Measurements from ENCODE around the gene CBX8. TPM values are rescaled to one million over a fixed set of nuclear protein-coding genes. Genes with fewer than 3 reads are reported as not detected.
A peak's percentile ranks its signal among the peaks of the same experiment; 100 is the strongest.

The CBX8 gene
- total and polyA plus RNA-seq, 10 donors = 2.1 to 5.6 (median 3.4) TPM

DNA sequence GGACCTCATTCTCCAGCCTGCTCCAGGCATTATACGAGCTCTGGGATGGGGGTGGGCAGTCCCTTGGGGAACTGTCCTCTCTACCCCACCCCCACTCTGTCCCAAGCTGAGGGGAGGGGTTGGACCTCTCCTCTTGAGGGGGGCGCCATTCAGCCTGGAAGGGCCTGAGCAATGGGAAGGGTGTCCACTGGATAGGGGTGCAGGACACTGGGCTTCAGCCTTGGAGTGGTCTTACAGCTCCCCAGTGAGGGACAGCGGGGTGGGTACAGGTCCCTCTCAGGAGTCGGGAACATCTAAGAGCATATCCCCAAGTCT, 9.5 kb upstream of the CBX8 start:
- no peak overlapping the region for H3K27ac ChIP-seq
- intact Hi-C loops (cut with DNase I; ENCODE audit: low total_unique reads) = no loop called here
- H3K36me3 ChIP-seq = no peaks in the 10 kb centered on the region
- peaks cover 0 to 21% (median 0%) of the 10 kb centered on the region in 8 donors for H3K9me3 ChIP-seq
- H3K27me3 ChIP-seq (replicated peaks in 1 of 7) = peaks cover 36 to 100% (median 98%) of the 10 kb centered on the region in 7 donors
- TF ChIP-seq POLR2AphosphoS5 (IDR thresholded peaks at IDR 0.05) = no peak
- WGBS, 5 donors = 15 to 34% (median 19%) methylated on average over 2 to 4 of the region's 4 CpGs
- H3K4me1 ChIP-seq = peaks cover 12 to 65% (median 48%) of the 10 kb centered on the region in 6 donors
- H3K4me3 ChIP-seq = no peak overlapping the region
- DNase-seq = no peak

DNA sequence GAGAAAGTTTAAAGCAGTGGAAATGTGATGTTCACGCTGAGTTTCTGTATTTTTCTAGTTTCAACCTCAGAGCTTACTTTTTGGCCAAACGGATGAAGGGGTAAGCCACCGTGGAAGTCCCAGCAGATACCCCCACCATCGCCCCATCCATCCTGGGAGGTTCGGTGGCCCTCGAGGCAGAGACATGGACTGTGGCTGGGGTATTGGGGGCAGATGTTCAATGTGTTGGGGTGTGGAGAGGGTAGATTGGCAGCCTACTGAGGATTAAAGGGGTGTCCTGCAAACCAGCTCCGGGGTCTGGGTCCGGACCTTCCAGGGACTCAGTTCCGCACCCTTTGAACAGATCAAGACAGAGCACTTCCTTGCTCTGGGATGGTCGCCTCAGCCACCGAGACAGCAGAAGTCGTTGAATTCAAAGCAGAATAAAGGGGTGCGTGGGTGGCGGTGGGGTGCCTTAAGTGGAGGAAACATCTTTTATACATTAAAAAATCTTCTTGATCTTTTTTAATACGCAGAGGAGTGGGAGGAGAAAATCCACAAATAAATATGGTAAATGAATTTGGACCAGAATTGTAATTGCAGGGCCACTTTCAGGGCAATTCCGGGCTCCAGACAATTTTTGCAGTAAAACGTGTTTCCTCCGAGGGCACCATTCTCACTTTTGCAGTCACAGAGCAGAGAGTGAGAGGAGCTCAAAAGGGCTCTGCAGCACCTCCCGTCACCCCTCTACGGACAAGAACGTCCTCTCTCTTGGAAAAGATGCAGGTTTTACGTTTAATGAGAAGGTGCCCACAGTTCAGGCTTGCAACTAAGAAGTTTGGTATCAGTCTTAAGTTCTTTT, 8.2 kb upstream of the CBX8 start:
- WGBS, 5 donors = 8 to 15% (median 10%) methylated on average over 22 of the region's 22 CpGs
- peak overlapping the region in 1 of 8 donors; percentile 61 for H3K4me3 ChIP-seq
- no peak for TF ChIP-seq POLR2A (IDR thresholded peaks at IDR 0.05)
- TF ChIP-seq, protein P1, sequence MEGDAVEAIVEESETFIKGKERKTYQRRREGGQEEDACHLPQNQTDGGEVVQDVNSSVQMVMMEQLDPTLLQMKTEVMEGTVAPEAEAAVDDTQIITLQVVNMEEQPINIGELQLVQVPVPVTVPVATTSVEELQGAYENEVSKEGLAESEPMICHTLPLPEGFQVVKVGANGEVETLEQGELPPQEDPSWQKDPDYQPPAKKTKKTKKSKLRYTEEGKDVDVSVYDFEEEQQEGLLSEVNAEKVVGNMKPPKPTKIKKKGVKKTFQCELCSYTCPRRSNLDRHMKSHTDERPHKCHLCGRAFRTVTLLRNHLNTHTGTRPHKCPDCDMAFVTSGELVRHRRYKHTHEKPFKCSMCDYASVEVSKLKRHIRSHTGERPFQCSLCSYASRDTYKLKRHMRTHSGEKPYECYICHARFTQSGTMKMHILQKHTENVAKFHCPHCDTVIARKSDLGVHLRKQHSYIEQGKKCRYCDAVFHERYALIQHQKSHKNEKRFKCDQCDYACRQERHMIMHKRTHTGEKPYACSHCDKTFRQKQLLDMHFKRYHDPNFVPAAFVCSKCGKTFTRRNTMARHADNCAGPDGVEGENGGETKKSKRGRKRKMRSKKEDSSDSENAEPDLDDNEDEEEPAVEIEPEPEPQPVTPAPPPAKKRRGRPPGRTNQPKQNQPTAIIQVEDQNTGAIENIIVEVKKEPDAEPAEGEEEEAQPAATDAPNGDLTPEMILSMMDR (IDR thresholded peaks at IDR 0.05 in 8 of 11, conservative IDR thresholded peaks at IDR 0.05 in 3 of 11) = no peak
- TF ChIP-seq POLR2AphosphoS5 (IDR thresholded peaks at IDR 0.05) = no peak
- peaks cover 13 to 65% (median 50%) of the 10 kb centered on the region in 6 donors for H3K4me1 ChIP-seq
- DNase-seq = no peak
- no peak overlapping the region for H3K27ac ChIP-seq
- H3K9me3 ChIP-seq = peaks cover 0 to 27% (median 0%) of the 10 kb centered on the region in 8 donors
- H3K27me3 ChIP-seq (replicated peaks in 1 of 7) = peaks cover 40 to 100% (median 98%) of the 10 kb centered on the region in 7 donors
- intact Hi-C loops (cut with DNase I; ENCODE audit: low total_unique reads) = loop anchor here (5.0 kb wide), 1 partner anchor 37 kb away; no protein-coding TSS in a partner anchor
- no peaks in the 10 kb centered on the region for H3K36me3 ChIP-seq

DNA sequence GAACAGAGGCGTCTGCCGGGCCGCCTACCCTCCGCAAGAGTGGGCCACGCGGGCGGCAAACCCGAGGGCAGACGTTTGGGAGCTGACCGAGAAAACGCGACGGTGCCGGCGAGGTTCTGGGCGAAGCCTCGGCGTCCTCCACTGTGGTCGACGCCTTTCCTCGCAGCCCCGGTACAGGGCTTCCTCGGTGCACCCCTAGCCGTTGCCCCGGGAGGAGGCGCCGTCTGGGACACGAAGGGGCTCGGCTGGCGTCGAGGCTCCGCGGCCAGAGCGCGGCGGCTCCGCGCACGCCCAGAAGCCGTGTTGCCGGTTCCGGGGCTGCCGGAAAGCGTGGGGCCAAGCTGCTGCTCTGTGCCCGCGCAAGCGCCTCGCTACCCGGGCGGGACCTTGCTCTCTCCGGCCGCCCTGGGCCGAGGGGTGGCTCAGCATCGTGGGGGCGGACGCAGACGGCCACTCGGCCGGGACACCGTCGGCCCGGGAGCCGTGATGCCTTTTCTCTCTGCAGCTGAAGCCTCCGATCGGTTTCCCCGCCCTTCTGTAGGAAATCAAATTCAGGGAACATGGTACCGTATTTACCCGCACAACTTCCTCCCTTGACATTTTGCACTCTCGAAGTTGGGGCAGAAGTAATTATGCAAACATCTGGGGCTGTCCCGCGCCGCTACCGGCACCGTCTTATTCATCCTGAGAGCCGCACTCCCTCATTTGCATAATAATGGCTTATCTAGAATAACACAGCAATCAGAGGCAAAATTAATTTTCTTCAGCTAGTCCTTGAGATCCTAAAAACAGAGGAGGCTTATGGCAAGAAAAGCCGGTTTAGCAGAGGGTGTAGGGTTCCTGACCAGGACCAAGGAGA, 7.3 kb upstream of the CBX8 start:
- H3K36me3 ChIP-seq = no peaks in the 10 kb centered on the region
- intact Hi-C loops (cut with DNase I; ENCODE audit: low total_unique reads) = loop anchor here (5.0 kb wide), 1 partner anchor 38 kb away; no protein-coding TSS in a partner anchor
- peaks cover 43 to 100% (median 99%) of the 10 kb centered on the region in 7 donors for H3K27me3 ChIP-seq (replicated peaks in 1 of 7)
- H3K4me3 ChIP-seq = peak overlapping the region in 6 of 8 donors; percentile 17 to 61 (median 23)
- 1 to 4% (median 2%) methylated on average over 52 to 76 of the region's 76 CpGs for WGBS, 5 donors
- H3K27ac ChIP-seq = peak overlapping the region in 3 of 8 donors; percentile 21 to 35 (median 35)
- no peak for DNase-seq
- peaks cover 15 to 66% (median 56%) of the 10 kb centered on the region in 6 donors for H3K4me1 ChIP-seq
- TF ChIP-seq POLR2A (IDR thresholded peaks at IDR 0.05) (no peak), POLR2AphosphoS5 (IDR thresholded peaks at IDR 0.05) (peak in 2 of 3 donors; percentile 24 to 60)
- peaks cover 0 to 27% (median 0%) of the 10 kb centered on the region in 8 donors for H3K9me3 ChIP-seq

DNA sequence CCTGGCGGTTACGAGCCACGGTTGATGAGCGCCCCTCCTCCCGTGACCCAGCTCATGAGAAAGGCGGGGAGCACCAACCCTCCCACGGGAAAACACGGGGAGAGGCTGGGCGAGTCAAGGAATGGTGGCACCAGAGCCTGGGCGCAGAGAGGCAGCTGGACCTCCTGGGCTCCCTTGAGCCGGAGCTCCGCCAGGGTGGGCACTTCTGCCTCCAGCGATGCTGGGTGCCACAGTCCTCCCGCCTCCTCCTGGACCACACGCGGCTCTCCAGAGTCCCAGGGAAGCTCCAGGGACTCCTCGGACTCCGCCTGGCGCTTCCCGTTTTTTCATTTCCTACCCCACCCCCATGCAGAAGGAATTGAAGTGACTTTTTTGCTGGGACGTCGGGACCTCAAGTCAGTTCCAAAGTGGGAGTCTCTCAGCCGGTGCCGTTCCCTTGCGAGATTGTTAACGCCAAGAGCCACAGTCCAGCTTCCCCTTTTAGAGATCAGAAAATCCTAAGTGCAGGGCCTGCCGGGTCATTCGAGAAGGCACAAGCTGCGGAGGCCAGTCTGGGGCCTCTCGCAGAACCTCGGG, 6.6 kb upstream of the CBX8 start:
- intact Hi-C loops (cut with DNase I; ENCODE audit: low total_unique reads) = loop anchor here (5.0 kb wide), 1 partner anchor 39 kb away; no protein-coding TSS in a partner anchor
- no peak for DNase-seq
- no peak for TF ChIP-seq POLR2A (IDR thresholded peaks at IDR 0.05)
- TF ChIP-seq, protein P1 (IDR thresholded peaks at IDR 0.05 in 8 of 11, conservative IDR thresholded peaks at IDR 0.05 in 3 of 11) = no peak
- peaks cover 51 to 100% (median 99%) of the 10 kb centered on the region in 7 donors for H3K27me3 ChIP-seq (replicated peaks in 1 of 7)
- peaks cover 22 to 69% (median 63%) of the 10 kb centered on the region in 6 donors for H3K4me1 ChIP-seq
- no peak overlapping the region for H3K27ac ChIP-seq
- peak overlapping the region in 1 of 8 donors; percentile 61 for H3K4me3 ChIP-seq
- 7 to 10% (median 9%) methylated on average over 21 to 31 of the region's 31 CpGs for WGBS, 5 donors
- peaks cover 0 to 30% (median 0%) of the 10 kb centered on the region in 8 donors for H3K9me3 ChIP-seq
- no peaks in the 10 kb centered on the region for H3K36me3 ChIP-seq

Measured in spleen (tissue), 11 donors.